Measurements from ENCODE around the gene CMC4. TPM values are rescaled to one million over a fixed set of nuclear protein-coding genes. Genes with fewer than 3 reads are reported as not detected.

CMC4 gene
- total and polyA plus RNA-seq, 2 donors: 11.8 to 20.1 TPM

DNA sequence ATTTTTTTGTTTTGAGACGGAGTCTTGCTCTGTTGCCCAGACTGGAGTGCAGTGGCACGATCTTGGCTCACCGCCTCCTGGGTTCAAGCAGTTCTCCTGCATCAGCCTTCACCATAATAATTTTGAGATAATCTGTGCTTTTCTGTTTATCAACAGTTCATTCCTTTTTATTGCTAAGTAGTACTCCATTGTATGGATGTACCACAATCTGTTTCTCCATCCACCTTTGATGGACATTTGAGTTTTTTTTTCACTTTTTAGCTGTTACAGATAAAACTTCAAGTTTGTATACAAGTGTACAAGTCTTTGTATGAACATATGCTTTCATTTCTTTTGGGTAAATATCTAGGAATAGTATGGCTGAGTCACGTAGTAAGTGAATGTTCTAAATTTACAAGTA, 35.2 kb downstream of the CMC4 start:
- 98% methylated on average over 4 of the region's 4 CpGs for WGBS
- Histone ChIP-seq H3K4me1 (ENCODE audit: insufficient read depth) (no peaks in the 10 kb centered on the region), H3K4me3 (ENCODE audit: low read depth, low read length) (no peak overlapping the region), H3K36me3 (ENCODE audit: insufficient read depth) (no peaks in the 10 kb centered on the region), H3K27ac (ENCODE audit: low read depth) (no peak overlapping the region)
- DNase-seq (ENCODE audit: extremely low spot score): no peak

DNA sequence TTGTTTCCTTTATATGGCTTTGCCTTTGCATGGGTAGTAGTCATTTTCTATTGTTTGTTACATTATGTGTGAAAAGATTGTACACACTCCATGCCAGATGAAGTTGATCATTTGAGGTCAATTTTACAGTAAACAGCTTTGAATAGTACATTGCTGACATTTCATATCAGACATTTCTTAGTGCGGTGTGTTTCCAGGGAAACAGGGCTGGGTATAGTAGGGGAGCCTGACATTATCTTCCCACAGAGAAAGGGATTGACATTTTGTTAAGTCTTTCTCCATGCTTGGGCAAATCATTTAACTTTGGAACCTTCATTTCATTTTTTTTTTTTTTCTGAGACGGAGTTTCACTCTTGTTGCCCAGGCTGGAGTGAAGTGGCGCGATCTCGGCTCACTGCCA, 39.3 kb downstream of the CMC4 start:
- DNase-seq (ENCODE audit: extremely low spot score): no peak
- H3K4me3 ChIP-seq (ENCODE audit: low read depth, low read length): no peak overlapping the region
- WGBS: 83% methylated on average over 5 of the region's 5 CpGs
- H3K4me1 ChIP-seq (ENCODE audit: insufficient read depth): no peaks in the 10 kb centered on the region
- no peak overlapping the region for H3K27ac ChIP-seq (ENCODE audit: low read depth)
- no peaks in the 10 kb centered on the region for H3K36me3 ChIP-seq (ENCODE audit: insufficient read depth)

DNA sequence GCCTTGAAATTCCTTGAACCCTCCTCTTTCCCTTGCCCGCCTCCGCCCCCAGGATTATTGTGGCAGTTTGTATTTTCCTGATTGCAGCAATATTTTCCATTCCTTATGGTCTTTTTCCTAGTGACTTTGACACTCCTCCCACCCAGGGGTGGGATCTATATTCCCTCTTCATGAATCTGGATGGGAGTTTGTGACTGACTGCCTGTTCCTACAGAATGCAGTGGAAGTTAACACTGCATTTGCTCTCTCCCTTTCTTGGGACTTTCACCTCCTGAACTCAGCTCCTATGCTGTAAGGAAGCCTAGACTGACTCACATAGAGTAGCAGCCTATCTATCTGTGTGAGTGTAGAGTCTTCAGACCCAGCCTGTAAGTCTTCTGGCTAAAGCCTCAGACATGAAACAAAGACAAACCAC, 42.1 kb downstream of the CMC4 start:
- no peaks in the 10 kb centered on the region for H3K4me1 ChIP-seq (ENCODE audit: insufficient read depth)
- WGBS: 55% methylated on average over 2 of the region's 2 CpGs
- H3K27ac ChIP-seq (ENCODE audit: low read depth): no peak overlapping the region
- no peak for DNase-seq (ENCODE audit: extremely low spot score)
- H3K4me3 ChIP-seq (ENCODE audit: low read depth, low read length): no peak overlapping the region
- no peaks in the 10 kb centered on the region for H3K36me3 ChIP-seq (ENCODE audit: insufficient read depth)

- Histone ChIP-seq H3K27ac (ENCODE audit: low read depth) (no peak overlapping the region), H3K4me1 (ENCODE audit: insufficient read depth) (no peaks in the 10 kb centered on the region), H3K36me3 (ENCODE audit: insufficient read depth) (no peaks in the 10 kb centered on the region), H3K4me3 (ENCODE audit: low read depth, low read length) (no peak overlapping the region)
- no peak for DNase-seq (ENCODE audit: extremely low spot score)
- 24% methylated on average over 3 of the region's 3 CpGs for WGBS
Observed at GRCh38 chrX:155028129-155028528, 42.8 kb downstream of the CMC4 start.

- peak; percentile 29 for DNase-seq (ENCODE audit: extremely low spot score)
- under 1% methylated on average over 14 of the region's 14 CpGs for WGBS
- Histone ChIP-seq H3K4me1 (ENCODE audit: insufficient read depth) (no peaks in the 10 kb centered on the region), H3K4me3 (ENCODE audit: low read depth, low read length) (peak overlapping the region; percentile 55), H3K27ac (ENCODE audit: low read depth) (peak overlapping the region; percentile 97), H3K36me3 (ENCODE audit: insufficient read depth) (no peaks in the 10 kb centered on the region)
Observed at GRCh38 chrX:155027509-155028066, 43.3 kb downstream of the CMC4 start.

DNA sequence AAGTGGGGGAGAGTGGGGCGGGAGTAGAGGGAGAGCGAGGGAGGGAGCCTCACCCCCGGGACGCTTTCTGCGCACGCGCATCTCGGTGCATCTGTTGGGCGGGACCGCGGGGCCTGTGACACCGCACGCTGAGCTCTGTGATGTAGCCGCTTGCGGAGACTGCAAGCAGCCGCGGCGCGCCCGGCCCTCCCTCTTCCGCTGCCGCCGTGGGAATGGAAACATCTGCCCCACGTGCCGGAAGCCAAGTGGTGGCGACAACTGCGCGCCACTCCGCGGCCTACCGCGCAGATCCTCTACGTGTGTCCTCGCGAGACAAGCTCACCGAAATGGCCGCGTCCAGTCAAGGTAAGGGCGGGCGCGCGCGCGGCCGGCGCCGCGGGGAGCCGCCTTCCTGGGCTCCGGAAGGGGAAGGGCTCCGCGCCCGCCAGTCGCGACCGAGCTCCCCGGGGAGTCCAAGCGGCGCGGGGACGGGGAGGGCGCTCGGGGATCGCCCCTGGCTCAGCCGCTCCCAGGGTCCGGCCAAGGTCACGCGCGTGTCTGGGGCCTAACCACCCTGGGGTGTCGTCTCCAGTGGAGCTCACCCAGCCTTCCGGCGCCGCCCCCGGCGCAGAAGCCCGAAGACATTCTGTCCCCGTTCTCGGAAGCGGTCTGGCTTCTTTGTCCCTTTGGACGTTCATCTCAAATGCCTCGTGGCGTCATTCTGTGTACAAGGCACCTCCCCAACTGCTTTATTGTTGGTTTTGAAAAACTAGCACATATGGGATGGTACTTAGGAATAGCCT, 44.0 kb downstream of the CMC4 start, which contains the start of gene FUNDC2:
Gene FUNDC2, plus strand, starts transcription at position 118 of the 782 bp plus-strand sequence. Its CDS starts 95 bp downstream, at position 213.
- Histone ChIP-seq H3K4me3 (ENCODE audit: low read depth, low read length) (peak within 1 kb of the TSS; percentile 55), H3K36me3 (ENCODE audit: insufficient read depth) (no peaks in the 10 kb centered on the region), H3K27ac (ENCODE audit: low read depth) (peak within 1 kb of the TSS; percentile 97), H3K4me1 (ENCODE audit: insufficient read depth) (no peaks in the 10 kb centered on the region)
- peak; percentile 79 for DNase-seq (ENCODE audit: extremely low spot score)
- WGBS: under 1% methylated on average over 74 of the region's 82 CpGs

- Histone ChIP-seq H3K27ac (ENCODE audit: low read depth) (peak overlapping the region; percentile 23), H3K36me3 (ENCODE audit: insufficient read depth) (no peaks in the 10 kb centered on the region), H3K4me3 (ENCODE audit: low read depth, low read length) (peak overlapping the region; percentile 35), H3K4me1 (ENCODE audit: insufficient read depth) (no peaks in the 10 kb centered on the region)
- 1% methylated on average over 16 of the region's 16 CpGs for WGBS
- no peak for DNase-seq (ENCODE audit: extremely low spot score)
Observed at GRCh38 chrX:155026420-155026726, 44.6 kb downstream of the CMC4 start.

GRCh38 chrX:155023907-155024833, 46.8 kb downstream of the CMC4 start:
- no peak overlapping the region for H3K4me3 ChIP-seq (ENCODE audit: low read depth, low read length)
- H3K36me3 ChIP-seq (ENCODE audit: insufficient read depth): no peaks in the 10 kb centered on the region
- H3K4me1 ChIP-seq (ENCODE audit: insufficient read depth): no peaks in the 10 kb centered on the region
- DNase-seq (ENCODE audit: extremely low spot score): no peak
- no peak overlapping the region for H3K27ac ChIP-seq (ENCODE audit: low read depth)
- WGBS: 85% methylated on average over 6 of the region's 6 CpGs

GRCh38 chrX:155022585-155022984, 48.4 kb downstream of the CMC4 start, which contains the start of gene F8:
TSS of gene F8 (minus strand) at chrX:155022723. CDS start at chrX:155022552, 171 bp downstream.
- no peaks in the 10 kb centered on the region for H3K4me1 ChIP-seq (ENCODE audit: insufficient read depth)
- no peak within 1 kb of the TSS for H3K27ac ChIP-seq (ENCODE audit: low read depth)
- 5% methylated on average over 1 of the region's 1 CpG for WGBS
- no peak within 1 kb of the TSS for H3K4me3 ChIP-seq (ENCODE audit: low read depth, low read length)
- no peak for DNase-seq (ENCODE audit: extremely low spot score)
- H3K36me3 ChIP-seq (ENCODE audit: insufficient read depth): no peaks in the 10 kb centered on the region

- Histone ChIP-seq H3K4me3 (ENCODE audit: low read depth, low read length) (no peak overlapping the region), H3K36me3 (ENCODE audit: insufficient read depth) (no peaks in the 10 kb centered on the region), H3K27ac (ENCODE audit: low read depth) (no peak overlapping the region), H3K4me1 (ENCODE audit: insufficient read depth) (no peaks in the 10 kb centered on the region)
- no peak for DNase-seq (ENCODE audit: extremely low spot score)
- WGBS: 98% methylated on average over 3 of the region's 3 CpGs
Observed at GRCh38 chrX:155020591-155020990, 50.3 kb downstream of the CMC4 start.

Other genes with a start within 250 kb of the CMC4 start
- not detected for gene SMIM9, start 236.5 kb downstream of the CMC4 start, total RNA-seq
- not detected for gene SMIM9, start 236.5 kb downstream of the CMC4 start, polyA plus RNA-seq
- 0.95 TPM for gene F8A1, start 184.8 kb downstream of the CMC4 start, total RNA-seq
- gene F8A1, start 184.8 kb downstream of the CMC4 start, polyA plus RNA-seq: 24.9 TPM
- 10.1 TPM for gene F8, start 48.4 kb downstream of the CMC4 start, total RNA-seq
- 14.7 TPM for gene F8, start 48.4 kb downstream of the CMC4 start, polyA plus RNA-seq
- gene FUNDC2, start 44.3 kb downstream of the CMC4 start, total RNA-seq: 56.6 TPM
- 162 TPM for gene FUNDC2, start 44.3 kb downstream of the CMC4 start, polyA plus RNA-seq
- 11.7 TPM for gene MTCP1, start within 50 bp of the CMC4 start, total RNA-seq
- 7.3 TPM for gene MTCP1, start within 50 bp of the CMC4 start, polyA plus RNA-seq
- 16.3 TPM for gene BRCC3, start 372 bp upstream of the CMC4 start, total RNA-seq
- 12.1 TPM for gene BRCC3, start 372 bp upstream of the CMC4 start, polyA plus RNA-seq
- gene VBP1, start 145.3 kb upstream of the CMC4 start, total RNA-seq: 91.9 TPM
- 34.9 TPM for gene VBP1, start 145.3 kb upstream of the CMC4 start, polyA plus RNA-seq
- 1.4 TPM for gene RAB39B, start 193.4 kb upstream of the CMC4 start, total RNA-seq
- gene RAB39B, start 193.4 kb upstream of the CMC4 start, polyA plus RNA-seq: 0.29 TPM

Data from urinary bladder (tissue), 4 donors.